K562 (cell line): ENCODE data around the gene SBF1. TPM values are rescaled to one million over a fixed set of nuclear protein-coding genes. Genes with fewer than 3 reads are reported as not detected.
A peak's percentile ranks its signal among the peaks of the same experiment; 100 is the strongest.

Experiments
- FOXA3 ChIP-seq, 2 experiments: fragments of 450-650 bp in 1 of 2; sonication (generic) in 1 of 2; formaldehyde crosslinking; IDR thresholded peaks in 1 of 2; conservative IDR thresholded peaks in 1 of 2; 2 replicates each; pipeline versions ENCODE4 v1.4.0 to v1.8.0; 2020 to 2022; ENCODE audit warnings: mild to moderate bottlenecking in 2 of 2, missing genetic modification reagents in 1 of 2
- MGA ChIP-seq: fragments of 450-650 bp; IDR thresholded peaks from 2 replicates; pipeline ENCODE4 v1.6.1; 2016; ENCODE audit warnings: mild to moderate bottlenecking, moderate library complexity
- NR2C2 ChIP-seq, 2 experiments: fragments of 200-800 bp in 1 of 2; sonication (Bioruptor generic) in 1 of 2; sonication (generic) in 1 of 2; formaldehyde crosslinking in 1 of 2; IDR thresholded peaks; 2 replicates each; pipeline versions ENCODE4 v1.6.1 to v1.8.0; 2016 to 2022; ENCODE audit warnings: mild to moderate bottlenecking in 1 of 2, missing compliant biosample characterization in 1 of 2, missing genetic modification characterization in 1 of 2, missing genetic modification reagents in 1 of 2
- SUPT5H ChIP-seq: fragments of 450-650 bp; IDR thresholded peaks from 2 replicates; pipeline ENCODE4 v1.6.1; 2016
- TAF15 ChIP-seq: fragments of 200-400 bp; formaldehyde crosslinking; IDR thresholded peaks from 2 replicates; pipeline ENCODE4 v1.6.1; 2017; ENCODE audit warnings: mild to moderate bottlenecking, low read depth, low read length, moderate library complexity
- YY1 ChIP-seq, 3 experiments: IDR thresholded peaks; 2 replicates each; pipeline ENCODE4 v1.6.1; 2011; ENCODE audit warnings: low read length in 2 of 3, mild to moderate bottlenecking in 2 of 3, moderate library complexity in 2 of 3, borderline replicate concordance in 1 of 3, control low read depth in 1 of 3, low read depth in 1 of 3; ENCODE audit not compliant: insufficient read depth in 3 of 3, insufficient replicate concordance in 2 of 3, control insufficient read depth in 1 of 3, insufficient read length in 1 of 3; ENCODE audit errors: extremely low read depth in 1 of 3
- ZNF3 ChIP-seq: fragments of 250-450 bp; sonication (Bioruptor Pico); IDR thresholded peaks from 2 replicates; pipeline ENCODE4 v1.5.0; 2021; ENCODE audit warnings: mild to moderate bottlenecking, moderate library complexity
- ZNF830 ChIP-seq: fragments of 250-450 bp; sonication (Bioruptor Pico); IDR thresholded peaks from 2 replicates; pipeline ENCODE4 v1.5.0; 2021; ENCODE audit warnings: mild to moderate bottlenecking
- polyA plus RNA-seq, 8 experiments: library from polyadenylated mRNA; depleted of rRNA in 4 of 8; stranded (reverse) in 5 of 8; unstranded in 3 of 8; fragments of >200 nt; fragmentation: Nextera tagmentation in 2 of 8; fragmentation: Illumina TruSeq in 1 of 8; extraction: Ambion mirVana in 2 of 8; extraction: Trizol in 1 of 8; gene quantifications; 2 replicates each; pipeline versions ENCODE4 v1.2.1 to v1.2.3, GENCODE V29; 2011 to 2014; ENCODE audit warnings: inconsistent platforms in 1 of 8, missing spikeins in 1 of 8
- total RNA-seq, 7 experiments: library from RNA; depleted of rRNA in 6 of 7; stranded (reverse); fragments of >200 nt in 6 of 7; fragmentation: Illumina TruSeq in 2 of 7; extraction: Trizol in 2 of 7; gene quantifications; 2 replicates each; pipeline versions ENCODE4 v1.2.1 to v1.2.3, GENCODE V29; 2011 to 2021; ENCODE audit warnings: low replicate concordance in 1 of 7

Gene SBF1
- total and polyA plus RNA-seq, 9 of the 15 experiments (the other 6 are each of a cell fraction or from before 2014, with no cell fraction given), result 0.44 to 50.4 (median 11.4) TPM

- TF ChIP-seq MGA, result no peak
- TF ChIP-seq TAF15, result no peak
- no peak for TF ChIP-seq FOXA3 (CRISPR knock-in tag; conservative IDR thresholded peaks at IDR 0.05 in 1 of 2, IDR thresholded peaks at IDR 0.05 in 1 of 2)
- no peak for TF ChIP-seq ZNF830 (CRISPR knock-in tag)
- TF ChIP-seq ZNF3 (CRISPR knock-in tag), result no peak
- peak; percentile 85 for TF ChIP-seq SUPT5H
- peak; percentile 79 to 94 (median 93) for TF ChIP-seq YY1 (IDR thresholded peaks at IDR 0.05; ENCODE audit: borderline replicate concordance in 1 of 3, control insufficient read depth in 1 of 3, extremely low read depth in 1 of 3, insufficient read depth in 3 of 3, insufficient read length in 1 of 3, insufficient replicate concordance in 2 of 3, low read depth in 1 of 3, low read length in 2 of 3)
- TF ChIP-seq NR2C2 (CRISPR knock-in tag; IDR thresholded peaks at IDR 0.05), result no peak
- peak; percentile 77; the same call in 1 of the 2 replicates for TF ChIP-seq NR2C2 (tag; IDR thresholded peaks at IDR 0.05)
Measured at GRCh38 chr22:50507991-50508884, 33.4 kb upstream of the SBF1 start, which contains the start of gene NCAPH2 (continued).
